Stimulated activated CD4-positive, alpha-beta T cell treated with anti-CD3 and anti-CD28 coated beads, Interleukin-4, amount 100 ng/mL, for 48 hours (primary cell): Measurements from ENCODE around the gene CCDC17.

Source experiments
- DNase-seq, 2 donors: peaks; one replicate each; pipeline ENCODE4 v3.0.0-alpha.2; 2020; ENCODE audit warnings: low read depth in 2 of 2

CCDC17 gene

GRCh38 chr1:45623972-45624371 lies at the start of gene CCDC17:
TSS of gene CCDC17 (minus strand) at chr1:45624054. CDS start at chr1:45623909, 145 bp downstream.
- DNase-seq, result no peak

GRCh38 chr1:45669859-45670655 lies 46.2 kb upstream of the CCDC17 start:
- DNase-seq, result no peak

- DNase-seq, result no peak
Measured at GRCh38 chr1:45669379-45669778, 45.5 kb upstream of the CCDC17 start.

- no peak for DNase-seq
Measured at GRCh38 chr1:45668526-45668925, 44.7 kb upstream of the CCDC17 start.

- DNase-seq, result no peak
Measured at GRCh38 chr1:45667321-45668111, 43.7 kb upstream of the CCDC17 start.

GRCh38 chr1:45666836-45667235 lies 43.0 kb upstream of the CCDC17 start:
- no peak for DNase-seq

- DNase-seq, result no peak
Measured at GRCh38 chr1:45660336-45660735, 36.5 kb upstream of the CCDC17 start.

- DNase-seq, result no peak
Measured at GRCh38 chr1:45659222-45659621, 35.4 kb upstream of the CCDC17 start.

GRCh38 chr1:45658171-45658570 lies 34.3 kb upstream of the CCDC17 start:
- DNase-seq, result no peak

GRCh38 chr1:45656573-45657226 lies 32.8 kb upstream of the CCDC17 start:
- no peak for DNase-seq

- DNase-seq, result no peak
Measured at GRCh38 chr1:45654540-45655280, 30.9 kb upstream of the CCDC17 start.

GRCh38 chr1:45647248-45648021 lies 23.6 kb upstream of the CCDC17 start:
- DNase-seq, result no peak

- DNase-seq, result no peak
Measured at GRCh38 chr1:45644661-45645060, 20.8 kb upstream of the CCDC17 start.

- no peak for DNase-seq
Measured at GRCh38 chr1:45643978-45644377, 20.1 kb upstream of the CCDC17 start.

- no peak for DNase-seq
Measured at GRCh38 chr1:45643321-45643720, 19.5 kb upstream of the CCDC17 start.

- DNase-seq, result no peak
Measured at GRCh38 chr1:45640293-45640692, 16.4 kb upstream of the CCDC17 start.

GRCh38 chr1:45635211-45635610 lies 11.4 kb upstream of the CCDC17 start:
- no peak for DNase-seq

GRCh38 chr1:45630429-45630828 lies 6.6 kb upstream of the CCDC17 start:
- DNase-seq, result no peak

- no peak for DNase-seq
Measured at GRCh38 chr1:45629035-45629434, 5.2 kb upstream of the CCDC17 start.

GRCh38 chr1:45622524-45623394 lies 1.1 kb downstream of the CCDC17 start:
- no peak for DNase-seq
